NCI-H2081 treated with DMSO at 0.1 percent for 48 hours (cell line): Measurements from ENCODE around the gene NIN.
"Not testable (repeated sequence)": the region's sequence is repeated elsewhere in the genome, so short reads cannot be mapped to it uniquely, and the experiment has no call there.

Experiments used
- DNase-seq: peaks from one replicate; lab custom pipeline; 2025; lab: John Stamatoyannopoulos, UW

NIN gene

DNA sequence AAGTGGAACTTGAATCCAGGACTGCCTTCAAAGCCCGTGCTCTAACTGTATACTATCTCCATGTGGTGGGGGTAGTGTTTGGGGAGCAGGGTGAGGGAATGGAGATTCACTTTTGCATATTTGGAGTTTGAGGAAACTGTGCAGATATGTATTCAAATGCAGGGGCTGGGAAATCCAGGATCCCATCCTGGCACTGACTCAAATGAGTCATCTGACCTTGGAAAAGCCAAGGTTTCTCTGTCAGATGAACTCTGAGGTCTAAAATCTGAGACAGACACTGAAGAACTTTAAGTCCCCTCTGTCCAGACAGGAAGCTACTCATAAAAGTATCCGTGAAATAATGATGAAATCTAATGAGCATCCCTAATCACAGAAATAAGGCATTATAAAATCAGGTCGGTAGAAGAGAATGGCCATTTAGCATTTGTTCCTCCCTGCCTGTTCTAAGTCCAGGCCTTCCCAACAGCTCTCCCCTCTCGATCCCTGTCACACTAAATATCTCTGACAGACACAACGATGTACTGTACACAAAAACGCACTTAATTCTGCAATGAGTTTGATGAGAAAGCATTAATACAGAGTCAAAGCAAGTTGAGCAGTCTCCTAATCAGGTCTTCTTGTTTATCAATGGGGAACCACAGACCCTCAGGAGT lies 14.4 kb downstream of the NIN start:
- no peak for DNase-seq

DNA sequence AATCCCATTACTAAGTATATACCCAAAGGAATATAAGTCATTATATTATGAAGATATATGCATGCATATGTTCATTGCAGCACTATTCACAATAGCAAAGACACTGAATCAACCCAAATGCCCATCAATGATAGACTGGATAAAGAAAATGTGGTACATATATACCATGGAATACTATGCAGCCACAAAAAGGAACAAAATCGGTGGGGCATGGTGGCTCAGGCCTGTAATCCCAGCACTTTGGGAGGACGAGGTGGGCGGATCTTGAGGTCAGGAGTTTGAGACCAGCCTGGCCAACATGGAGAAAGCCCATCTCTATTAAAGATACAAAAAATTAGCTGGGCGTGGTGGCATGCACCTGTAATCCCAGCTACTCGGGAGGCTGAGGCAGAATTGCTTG lies 15.4 kb downstream of the NIN start:
- not testable (repeated sequence) for DNase-seq

DNA sequence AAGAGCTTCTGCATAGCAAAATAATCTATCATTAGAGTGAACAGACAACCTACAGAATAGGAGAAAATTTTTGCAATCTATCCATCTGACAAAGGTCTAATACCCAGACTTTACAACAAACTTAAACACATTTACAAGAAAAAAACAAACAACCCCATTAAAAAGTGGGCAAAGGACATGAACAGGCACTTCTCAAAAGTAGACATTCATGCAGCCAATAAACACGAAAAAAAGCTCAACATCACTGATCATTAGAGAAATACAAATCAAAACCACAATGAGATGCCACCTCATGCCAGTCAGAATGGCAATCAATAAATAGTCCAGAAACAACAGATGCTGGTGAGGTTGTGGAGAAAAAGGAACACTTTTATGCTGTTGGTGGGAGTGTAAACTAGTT lies 15.9 kb downstream of the NIN start:
- not testable (repeated sequence) for DNase-seq

DNA sequence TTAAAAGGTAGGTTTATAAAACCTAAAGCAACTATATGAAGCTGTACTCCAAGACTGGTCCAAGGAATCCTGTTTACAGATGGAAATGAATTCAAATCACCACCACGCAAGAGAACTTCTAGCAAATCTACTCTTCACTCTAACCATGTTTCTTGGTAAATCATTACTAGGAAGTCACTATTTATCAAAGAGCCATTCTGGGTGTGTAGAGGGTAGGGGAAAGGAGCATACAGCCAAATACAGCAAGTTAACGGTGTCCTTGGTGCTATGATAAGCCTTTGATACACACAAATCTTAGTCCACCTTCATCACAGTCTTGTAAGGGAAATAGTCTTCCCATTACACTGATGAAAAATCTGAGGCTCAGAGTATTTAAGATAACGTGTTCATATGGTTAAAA lies 16.8 kb downstream of the NIN start:
- DNase-seq, result no peak

DNA sequence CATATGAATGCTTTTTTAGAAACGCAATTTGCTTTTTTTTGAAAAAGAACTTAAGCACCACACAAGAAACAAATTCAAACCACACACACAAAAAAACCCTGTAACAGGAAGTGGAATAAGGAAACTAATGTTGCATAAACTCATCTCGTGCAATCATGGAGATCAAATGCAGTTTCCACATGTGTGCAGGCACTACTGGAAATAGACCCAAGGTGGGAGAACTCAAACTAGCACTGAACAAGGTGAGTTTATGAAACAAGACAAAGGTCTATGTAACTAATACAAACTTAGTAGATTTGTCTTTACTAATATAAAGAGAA lies 17.5 kb downstream of the NIN start:
- no peak for DNase-seq

DNA sequence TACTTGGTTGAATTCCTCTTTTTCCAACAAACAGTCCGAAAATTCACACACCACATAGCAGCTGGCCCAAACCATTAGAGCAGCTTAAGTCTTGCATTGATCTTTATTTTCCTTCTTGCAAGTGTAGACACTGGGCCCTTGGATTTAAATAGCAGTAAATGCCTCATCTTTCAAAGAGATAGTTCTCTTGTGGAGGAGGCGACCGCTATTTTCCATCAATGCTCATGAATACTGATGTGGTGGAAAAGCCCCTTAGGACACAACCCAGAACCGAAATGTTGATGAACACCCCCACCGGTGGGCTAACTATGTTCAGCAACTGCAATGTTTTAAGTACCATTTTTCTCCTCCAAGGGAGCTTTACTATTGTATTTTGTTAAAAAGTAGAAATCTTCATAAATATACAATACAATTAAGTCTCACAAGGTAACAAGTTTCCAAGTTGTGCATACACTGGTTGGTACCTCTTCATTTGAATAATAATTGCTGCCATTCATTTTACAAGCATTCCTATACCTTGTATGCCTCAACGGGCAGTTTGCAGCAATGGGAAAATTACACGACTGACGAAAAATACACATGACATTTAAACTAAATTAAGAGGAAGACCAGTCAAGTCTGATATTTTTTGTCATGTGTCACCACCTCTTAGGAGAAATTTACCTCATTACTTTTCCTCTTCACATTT lies 18.0 kb downstream of the NIN start:
- DNase-seq, result no peak

DNA sequence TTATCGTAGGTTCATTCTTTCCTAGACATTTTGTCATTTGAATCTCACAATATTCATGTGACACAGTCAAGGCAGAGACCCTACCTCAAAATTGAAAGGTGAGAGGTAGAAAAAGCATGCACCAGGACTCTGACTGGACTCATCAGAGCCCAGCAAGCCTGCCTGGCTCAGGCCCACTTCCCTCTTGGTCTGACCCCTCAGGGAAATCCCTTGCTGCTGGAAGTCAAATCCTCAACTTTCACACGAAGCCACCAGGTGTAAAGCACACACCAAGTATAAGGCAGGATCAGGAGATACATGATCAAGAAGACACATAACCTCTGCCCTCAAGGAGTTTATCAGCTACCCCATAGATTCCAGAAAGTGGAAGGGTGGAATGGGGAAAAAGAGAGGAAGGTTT lies 18.8 kb downstream of the NIN start:
- DNase-seq, result no peak

DNA sequence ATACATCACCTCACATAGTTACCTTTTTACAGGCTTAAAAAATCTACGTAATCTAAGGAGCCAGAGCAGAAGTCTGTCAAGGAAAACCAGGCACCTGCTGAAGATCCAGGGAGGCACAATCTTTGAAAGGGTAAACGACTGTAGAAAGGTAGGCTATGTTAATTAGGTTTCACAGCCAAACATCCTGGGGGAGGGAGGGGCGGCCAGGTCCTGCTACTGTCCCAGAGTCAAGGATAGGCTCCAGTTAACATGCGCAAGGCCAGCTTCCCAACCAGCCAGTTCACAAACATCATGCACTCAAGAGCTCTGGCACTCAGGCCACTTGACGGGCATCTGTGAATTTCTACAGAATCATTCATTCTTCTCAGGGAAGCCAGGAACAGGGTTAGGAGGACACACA lies 22.9 kb downstream of the NIN start:
- DNase-seq, result no peak

DNA sequence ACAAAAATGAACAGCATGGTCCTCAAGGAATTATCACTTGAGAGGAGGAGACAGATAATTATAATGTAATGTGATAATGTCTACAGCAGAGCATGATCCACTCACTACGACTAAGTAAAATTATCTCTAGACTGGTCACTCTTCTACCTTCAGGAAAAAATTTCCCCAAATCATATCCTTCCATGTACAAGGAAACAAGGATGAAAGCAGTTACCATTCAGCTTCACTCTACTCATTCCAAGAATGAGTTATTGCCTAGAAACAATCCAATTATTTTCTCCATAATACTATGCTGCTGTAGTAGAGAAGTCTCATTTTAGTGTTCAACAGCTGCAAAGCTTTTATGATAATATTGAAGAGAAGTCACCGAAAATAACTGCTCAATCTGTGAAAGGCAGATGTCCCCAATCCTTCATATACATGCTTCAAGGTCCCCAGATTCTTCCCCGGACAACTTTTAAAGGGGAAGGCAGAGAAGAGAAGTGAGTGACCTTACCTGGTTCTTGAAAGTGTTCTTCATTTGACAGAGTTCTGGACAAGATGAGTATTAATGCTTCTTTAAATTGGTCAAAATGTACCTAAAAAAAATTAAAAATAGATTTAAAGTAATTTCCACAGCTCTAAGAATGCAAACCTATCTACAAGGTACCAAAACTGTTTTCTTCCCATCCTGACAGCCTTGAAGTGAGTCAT lies 24.6 kb downstream of the NIN start:
- no peak for DNase-seq

DNA sequence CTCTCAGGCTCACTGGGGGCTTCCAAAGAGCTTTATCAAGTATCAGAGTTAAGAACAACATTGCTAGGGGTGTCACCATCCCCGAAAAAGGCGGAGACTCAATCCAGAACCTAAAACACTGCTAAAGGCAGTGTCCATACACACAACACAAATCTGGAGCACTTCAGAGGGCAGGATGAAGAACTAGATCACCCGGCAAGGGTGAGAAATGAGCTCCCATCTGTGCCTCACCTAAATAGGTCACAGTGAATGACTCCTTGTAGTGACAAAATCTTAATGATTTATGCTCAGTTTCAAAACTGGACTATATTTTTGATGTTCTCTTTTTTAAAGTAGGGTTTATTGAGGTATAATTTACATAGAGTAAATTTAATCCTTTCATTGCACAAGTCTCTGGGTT lies 25.6 kb downstream of the NIN start:
- no peak for DNase-seq

DNA sequence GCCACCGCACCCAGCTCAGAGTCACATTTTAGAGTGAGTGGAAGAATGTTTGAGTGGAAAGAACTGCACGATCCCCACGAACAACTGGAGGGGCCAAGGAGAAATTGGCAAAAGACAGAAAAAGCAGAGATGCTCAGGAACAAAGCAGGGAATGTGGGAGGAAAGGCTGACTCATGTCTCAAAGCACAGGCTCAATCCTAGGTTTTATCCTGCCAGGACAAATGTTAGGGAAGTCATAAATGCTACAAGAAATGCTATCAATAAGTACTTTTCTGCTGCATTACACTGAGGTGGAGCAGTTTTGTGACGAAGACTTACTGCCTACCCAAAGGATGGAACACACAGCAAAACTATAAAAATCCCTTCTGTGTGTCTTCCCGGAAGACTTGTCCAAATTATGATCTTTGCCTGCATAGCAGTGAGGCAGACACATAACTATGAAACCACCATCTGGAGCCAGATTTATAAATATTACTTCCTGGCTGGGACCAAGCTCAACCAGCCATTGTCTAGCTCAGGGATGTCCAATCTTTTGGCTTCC lies 26.7 kb downstream of the NIN start:
- DNase-seq, result no peak

DNA sequence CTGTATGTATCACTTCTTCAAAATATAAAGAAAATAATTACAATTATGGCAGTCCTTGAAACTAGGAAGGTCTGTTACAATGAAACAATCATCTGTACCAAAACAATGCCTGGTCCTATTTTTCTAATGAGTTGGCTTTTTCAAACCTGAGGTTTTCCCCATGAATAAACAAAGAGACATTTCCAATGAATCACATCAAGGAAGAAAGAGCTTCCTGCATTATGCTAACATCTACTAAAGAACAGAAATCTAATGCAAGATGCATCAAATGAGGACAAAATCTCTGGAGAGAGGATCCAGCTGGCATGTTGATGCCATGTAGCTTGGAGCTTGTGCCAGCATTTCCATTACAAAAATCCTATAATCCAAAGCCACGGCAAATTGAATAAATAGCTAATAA lies 29.3 kb downstream of the NIN start:
- no peak for DNase-seq

DNA sequence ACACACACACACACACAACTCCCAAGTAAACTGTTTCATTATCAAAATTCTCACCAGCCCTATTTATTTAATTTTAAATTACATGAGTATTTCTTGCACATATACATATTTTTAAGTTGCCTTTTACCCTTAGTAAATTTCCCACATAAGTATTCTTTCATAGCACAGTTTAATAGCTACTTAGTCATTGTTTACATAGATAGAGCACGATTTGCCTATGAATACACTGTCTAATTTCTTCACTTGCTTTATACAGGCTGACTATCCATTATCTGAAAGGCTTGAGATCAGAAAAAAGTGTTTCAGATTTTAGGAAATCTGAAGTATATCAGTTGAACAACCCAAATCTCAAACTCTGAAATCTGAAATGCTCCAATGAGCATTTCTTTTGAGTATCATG lies 30.9 kb downstream of the NIN start:
- no peak for DNase-seq

DNA sequence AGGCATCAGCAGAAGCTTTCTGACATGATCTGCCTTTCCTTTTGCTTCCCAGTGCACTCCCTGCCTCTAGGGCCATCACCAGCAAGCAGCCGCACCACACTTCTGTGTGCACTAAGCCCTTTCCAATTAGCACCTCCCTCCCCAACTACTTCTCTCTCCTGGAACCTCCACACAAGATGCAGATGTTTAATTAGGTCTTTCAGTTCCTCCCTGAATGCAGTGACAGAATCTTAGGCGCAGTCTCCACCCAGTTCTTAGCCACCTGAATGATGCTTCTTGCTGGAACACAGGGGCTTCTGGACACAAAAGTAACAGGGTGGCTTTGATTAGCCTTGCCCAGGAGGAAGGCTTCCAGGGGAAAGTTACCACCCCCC lies 32.9 kb downstream of the NIN start:
- no peak for DNase-seq

DNA sequence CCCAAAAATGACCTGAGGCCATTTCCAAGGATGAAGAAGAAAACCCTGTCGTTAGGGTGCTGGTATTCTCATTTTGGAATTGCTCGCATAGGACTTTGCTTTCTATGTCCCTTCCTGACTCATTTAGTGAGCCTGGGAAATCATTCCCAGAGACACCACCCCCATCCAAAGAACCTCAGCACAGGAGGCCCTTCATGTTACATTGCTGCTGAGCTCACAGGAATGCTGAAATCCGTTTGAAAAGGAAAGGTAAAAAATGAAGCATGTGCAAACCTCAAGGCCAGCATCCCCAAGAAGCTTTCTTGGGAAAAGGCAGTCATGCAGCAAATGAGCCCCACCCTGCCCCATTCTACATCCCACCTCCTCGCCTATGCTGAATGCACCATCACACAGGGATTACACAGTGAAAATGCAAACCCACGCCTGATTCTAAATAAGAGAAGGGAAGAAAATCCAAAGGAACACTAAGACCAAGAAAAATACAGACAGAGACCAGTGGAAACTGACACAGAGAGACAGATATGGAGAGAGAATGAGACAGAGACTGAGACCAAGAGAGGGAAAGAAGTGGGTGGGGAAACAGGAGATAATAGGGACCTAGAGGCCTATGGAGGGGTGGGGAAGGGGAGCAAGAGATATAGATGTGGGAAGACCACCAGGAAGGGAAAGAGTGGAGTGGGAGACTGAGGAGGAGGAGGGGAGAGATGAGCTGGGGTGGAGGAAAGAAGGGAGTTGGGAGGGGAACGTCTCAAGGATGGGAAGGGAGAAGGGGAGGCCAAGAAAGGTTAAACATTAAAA lies 33.5 kb downstream of the NIN start:
- DNase-seq, result no peak

DNA sequence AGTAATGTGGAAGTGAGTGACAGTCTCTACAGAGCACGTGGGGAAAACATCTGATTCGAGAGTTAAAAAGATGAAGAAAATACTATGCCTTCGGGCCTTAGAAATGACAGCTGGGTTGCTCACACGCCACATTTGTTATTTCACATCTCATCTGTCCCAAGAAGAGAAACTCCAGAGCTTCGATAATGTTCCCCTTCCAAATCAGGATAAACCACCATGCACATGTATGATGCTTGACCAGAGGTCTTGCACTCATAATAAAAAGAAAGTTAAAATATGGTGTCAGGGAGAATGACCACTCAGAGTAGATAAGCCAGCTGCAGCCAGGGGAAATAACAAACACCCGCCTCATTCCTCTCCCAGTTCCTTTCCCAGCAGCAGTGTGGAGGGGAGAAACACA lies 34.6 kb downstream of the NIN start:
- DNase-seq, result no peak

DNA sequence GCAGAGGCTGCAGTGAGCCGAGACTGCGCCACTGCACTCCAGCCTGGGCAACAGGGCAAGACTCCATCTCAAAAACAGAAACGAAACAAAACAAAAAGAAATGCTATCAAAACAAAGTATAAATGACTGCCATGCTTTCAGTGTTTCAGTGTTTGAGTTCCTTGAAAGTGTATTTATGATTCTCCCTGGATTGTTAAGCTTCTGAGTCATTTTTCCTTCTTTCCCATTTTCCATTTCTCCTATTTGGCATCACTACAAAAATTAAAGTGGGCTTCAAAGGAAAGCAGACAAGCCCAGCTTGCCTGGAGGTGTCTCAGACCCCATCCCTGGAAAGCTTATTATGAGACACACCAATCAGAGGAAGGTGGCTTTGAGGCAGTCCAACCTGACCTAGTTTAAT lies 35.1 kb downstream of the NIN start:
- DNase-seq, result no peak

DNA sequence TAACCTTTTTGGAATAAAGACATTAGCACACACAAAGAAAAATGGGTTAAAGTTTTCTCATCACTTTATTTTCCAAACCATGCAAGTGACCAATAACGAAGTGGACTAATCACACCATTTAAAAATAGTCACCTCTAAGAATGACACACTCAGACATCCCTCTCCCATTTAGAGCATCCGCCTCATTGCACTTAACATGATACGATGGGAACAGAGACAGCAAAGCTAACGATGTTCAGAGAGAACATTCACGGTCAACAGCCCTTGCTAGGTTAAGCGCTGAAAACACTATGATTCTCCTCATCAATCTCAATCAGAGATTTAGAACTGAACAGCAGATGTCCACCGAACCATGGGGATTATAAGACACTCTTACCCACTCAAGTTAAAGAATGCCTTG lies 35.8 kb downstream of the NIN start:
- DNase-seq, result no peak

DNA sequence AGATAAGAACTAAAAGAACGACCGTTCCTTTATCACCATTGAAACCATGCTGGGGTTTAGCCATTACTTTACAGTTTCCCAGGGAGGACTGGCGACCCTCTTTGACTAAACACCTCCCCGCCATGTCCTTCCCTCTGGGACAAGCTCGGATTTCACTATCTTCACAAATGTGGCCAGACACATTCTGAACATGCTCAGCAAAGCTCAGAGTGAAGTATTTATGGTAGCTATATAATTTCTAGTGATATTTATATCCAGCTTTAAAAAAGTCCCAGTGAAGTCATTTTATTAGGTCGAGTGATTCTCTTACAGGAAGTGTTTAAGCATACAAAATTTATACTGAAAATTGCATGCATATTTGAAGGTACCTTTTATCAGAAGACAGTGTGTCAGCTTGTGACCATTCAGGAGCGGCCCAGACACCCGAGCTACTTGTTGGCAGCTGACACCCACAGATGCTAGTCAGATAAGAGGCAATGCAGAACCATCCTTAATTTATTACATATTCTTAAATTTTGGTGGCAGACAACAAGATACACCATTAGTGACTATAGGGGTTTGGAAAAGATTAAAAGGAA lies 36.8 kb downstream of the NIN start:
- no peak for DNase-seq

DNA sequence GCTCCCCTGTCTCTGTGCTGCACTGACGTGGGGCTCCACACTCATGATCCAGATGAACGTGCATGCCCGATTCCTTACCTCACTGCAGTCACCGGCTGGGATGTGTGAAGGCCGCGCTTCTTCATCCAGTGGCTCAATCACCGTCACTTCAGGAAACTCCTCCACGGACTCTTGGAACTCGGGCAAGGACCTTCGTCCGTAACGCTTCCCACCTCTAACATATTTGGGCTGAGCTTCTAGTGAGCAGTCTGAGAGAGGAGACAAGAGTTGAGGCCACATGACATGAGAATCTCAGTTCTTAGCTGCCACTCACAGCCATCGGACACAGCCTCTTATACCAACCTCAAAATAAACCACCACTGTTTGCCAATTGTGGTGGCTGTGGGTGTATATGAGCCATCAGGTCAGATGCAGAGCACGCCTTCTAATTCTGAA lies 38.3 kb downstream of the NIN start:
- DNase-seq, result no peak

DNA sequence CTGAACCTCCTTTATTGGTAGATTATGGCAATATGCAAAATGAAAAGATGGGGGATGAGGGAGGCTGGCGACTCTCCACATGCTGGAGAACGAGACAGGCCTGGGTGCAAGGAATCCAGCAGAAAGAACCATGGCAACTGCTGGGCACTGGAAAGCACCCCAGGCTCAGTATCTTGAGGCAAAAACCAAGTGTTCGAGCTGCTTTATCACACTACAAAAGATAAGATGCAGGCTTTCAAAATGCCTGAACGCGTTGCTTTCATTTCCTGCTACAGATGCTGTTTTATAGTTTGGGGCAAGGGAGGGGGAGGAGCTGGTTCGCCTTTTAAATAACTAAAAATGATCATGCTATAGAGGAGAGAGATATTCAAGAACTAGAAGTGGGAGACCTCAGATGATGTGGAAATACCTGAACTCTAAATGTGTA lies 38.9 kb downstream of the NIN start:
- no peak for DNase-seq

DNA sequence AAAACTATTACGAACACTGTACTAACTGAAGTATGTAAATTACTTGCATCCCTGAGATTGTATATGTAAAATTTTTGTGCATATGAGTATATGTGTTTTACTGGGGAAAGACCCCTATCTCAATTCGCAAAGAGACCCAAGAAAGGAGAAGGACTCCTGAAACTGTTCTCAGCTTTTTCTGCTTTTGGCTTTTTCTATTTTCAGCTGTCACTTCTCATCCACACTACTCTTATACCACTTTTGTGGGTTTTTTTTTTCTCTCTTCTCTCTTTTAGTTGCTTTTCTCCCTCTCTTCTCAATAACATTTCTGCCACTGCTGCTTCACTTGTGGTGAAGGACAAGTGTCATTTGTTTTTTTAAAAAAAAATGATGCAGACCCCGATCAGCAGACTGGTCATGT lies 39.8 kb downstream of the NIN start:
- no peak for DNase-seq
